PFSK-1 (cell line): ENCODE results near the gene LAMA3.

Source experiments
- FOXP2 ChIP-seq: optimal IDR thresholded peaks from 2 replicates; pipeline ENCODE3; 2011; ENCODE audit warnings: borderline replicate concordance, control low read depth, inconsistent platforms; ENCODE audit not compliant: insufficient read depth; ENCODE audit errors: extremely low read length, extremely low read depth
- POLR2AphosphoS5 ChIP-seq: IDR thresholded peaks from 2 replicates; pipeline ENCODE4 v1.6.1; 2012; ENCODE audit warnings: low read depth, mild to moderate bottlenecking, control low read depth, low read length, moderate library complexity
- SIN3A ChIP-seq: IDR thresholded peaks from 2 replicates; pipeline ENCODE4 v1.6.1; 2012; ENCODE audit warnings: mild to moderate bottlenecking, low read length, moderate library complexity, borderline replicate concordance; ENCODE audit not compliant: insufficient read depth
- TAF1 ChIP-seq: IDR thresholded peaks from 2 replicates; pipeline ENCODE4 v1.6.1; 2012; ENCODE audit warnings: low read length, control low read depth, borderline replicate concordance; ENCODE audit not compliant: insufficient read depth
- TF ChIP-seq, protein P1 (sequence below), 2 experiments: IDR thresholded peaks; 2 replicates each; pipeline versions ENCODE4 v1.6.1 to v1.8.0; 2011 to 2012; ENCODE audit warnings: low read depth in 2 of 2, low read length in 2 of 2, control low read depth in 1 of 2, inconsistent platforms in 1 of 2, mild to moderate bottlenecking in 1 of 2, moderate library complexity in 1 of 2; ENCODE audit not compliant: insufficient read depth in 1 of 2

Gene LAMA3

DNA sequence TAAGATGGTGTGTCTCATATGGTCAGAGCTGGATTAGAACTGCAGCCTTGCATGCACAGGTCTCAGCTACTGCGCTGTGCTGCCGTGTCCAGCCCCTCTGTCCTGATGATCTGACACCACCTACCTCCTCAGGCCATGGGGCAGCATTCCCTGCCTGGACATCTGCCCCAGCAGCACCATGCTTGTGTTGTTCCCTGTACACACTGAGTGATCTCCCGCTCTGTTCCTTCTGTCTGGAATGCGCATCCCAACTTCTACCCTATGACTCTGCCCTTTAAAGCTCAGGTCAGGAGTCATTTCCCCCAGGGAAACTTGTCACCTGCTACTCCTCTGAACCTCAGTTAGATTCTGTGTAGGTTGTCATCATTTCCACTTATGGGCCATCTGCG is 167.9 kb downstream of the LAMA3 start:
- no peak for TF ChIP-seq TAF1
- no peak for TF ChIP-seq FOXP2
- TF ChIP-seq POLR2AphosphoS5 = no peak
- TF ChIP-seq SIN3A = no peak
- TF ChIP-seq, protein P1, sequence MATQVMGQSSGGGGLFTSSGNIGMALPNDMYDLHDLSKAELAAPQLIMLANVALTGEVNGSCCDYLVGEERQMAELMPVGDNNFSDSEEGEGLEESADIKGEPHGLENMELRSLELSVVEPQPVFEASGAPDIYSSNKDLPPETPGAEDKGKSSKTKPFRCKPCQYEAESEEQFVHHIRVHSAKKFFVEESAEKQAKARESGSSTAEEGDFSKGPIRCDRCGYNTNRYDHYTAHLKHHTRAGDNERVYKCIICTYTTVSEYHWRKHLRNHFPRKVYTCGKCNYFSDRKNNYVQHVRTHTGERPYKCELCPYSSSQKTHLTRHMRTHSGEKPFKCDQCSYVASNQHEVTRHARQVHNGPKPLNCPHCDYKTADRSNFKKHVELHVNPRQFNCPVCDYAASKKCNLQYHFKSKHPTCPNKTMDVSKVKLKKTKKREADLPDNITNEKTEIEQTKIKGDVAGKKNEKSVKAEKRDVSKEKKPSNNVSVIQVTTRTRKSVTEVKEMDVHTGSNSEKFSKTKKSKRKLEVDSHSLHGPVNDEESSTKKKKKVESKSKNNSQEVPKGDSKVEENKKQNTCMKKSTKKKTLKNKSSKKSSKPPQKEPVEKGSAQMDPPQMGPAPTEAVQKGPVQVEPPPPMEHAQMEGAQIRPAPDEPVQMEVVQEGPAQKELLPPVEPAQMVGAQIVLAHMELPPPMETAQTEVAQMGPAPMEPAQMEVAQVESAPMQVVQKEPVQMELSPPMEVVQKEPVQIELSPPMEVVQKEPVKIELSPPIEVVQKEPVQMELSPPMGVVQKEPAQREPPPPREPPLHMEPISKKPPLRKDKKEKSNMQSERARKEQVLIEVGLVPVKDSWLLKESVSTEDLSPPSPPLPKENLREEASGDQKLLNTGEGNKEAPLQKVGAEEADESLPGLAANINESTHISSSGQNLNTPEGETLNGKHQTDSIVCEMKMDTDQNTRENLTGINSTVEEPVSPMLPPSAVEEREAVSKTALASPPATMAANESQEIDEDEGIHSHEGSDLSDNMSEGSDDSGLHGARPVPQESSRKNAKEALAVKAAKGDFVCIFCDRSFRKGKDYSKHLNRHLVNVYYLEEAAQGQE (IDR thresholded peaks at IDR 0.05; ENCODE audit: insufficient read depth in 1 of 2, low read depth in 2 of 2, low read length in 2 of 2) = no peak

DNA sequence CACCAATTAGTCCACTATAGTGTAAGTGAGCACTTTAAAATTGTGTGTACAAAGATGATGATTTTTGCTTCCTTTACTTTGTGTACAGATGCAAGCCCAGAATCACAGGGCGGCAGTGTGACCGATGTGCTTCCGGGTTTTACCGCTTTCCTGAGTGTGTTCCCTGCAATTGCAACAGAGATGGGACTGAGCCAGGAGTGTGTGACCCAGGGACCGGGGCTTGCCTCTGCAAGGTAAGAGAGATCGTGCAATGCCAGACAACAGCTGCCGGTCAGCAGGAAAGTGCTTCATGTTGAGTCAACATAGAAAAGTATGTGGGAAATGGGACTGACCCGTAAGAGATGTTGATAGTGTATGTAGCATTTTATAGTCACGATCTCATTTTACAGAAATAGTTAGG is 168.5 kb downstream of the LAMA3 start:
- TF ChIP-seq, protein P1 (IDR thresholded peaks at IDR 0.05; ENCODE audit: insufficient read depth in 1 of 2, low read depth in 2 of 2, low read length in 2 of 2) = no peak
- TF ChIP-seq SIN3A (no peak), TAF1 (no peak), FOXP2 (no peak), POLR2AphosphoS5 (no peak)

DNA sequence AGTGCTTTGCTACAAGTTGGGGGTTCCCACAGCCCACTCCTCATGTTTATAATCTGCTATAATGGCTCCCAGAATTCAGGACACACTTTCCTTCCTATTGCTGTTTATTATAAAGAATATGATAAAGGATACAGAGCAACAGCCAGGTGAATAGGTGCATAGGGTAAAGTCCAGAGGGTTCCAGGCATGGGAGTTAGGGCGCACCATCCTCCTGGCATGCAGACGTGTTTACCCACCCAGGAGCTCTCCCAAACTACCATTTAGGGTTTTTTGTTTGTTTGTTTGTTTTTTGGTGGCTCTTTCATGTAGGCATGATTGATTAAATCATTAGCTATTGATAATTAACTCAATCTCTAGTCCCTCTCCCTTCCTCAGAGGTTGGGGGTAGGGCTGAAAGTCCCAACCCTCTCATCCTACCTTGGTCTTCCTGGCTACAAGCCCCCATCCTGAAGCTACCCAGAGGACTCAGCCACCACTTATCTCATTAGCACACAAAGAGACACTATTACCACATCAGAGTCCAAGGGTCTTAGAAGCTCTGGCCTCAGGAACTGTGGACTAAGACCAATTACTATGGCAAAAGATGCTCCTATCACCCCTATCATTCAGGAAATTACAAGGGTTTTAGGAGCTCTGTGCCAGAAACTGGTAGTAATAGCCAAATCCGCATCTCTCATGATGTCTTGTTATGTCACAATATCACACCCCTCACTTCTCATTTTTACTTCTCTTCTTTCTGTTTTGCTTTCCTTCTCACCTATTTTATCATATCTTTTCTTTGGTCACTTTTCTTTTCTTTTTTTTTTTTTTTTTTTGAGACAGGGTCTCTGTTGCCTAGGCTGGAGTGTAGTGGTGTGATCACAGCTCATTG is 170.4 kb downstream of the LAMA3 start:
- no peak for TF ChIP-seq SIN3A
- TF ChIP-seq, protein P1 (IDR thresholded peaks at IDR 0.05; ENCODE audit: insufficient read depth in 1 of 2, low read depth in 2 of 2, low read length in 2 of 2) = no peak
- TF ChIP-seq POLR2AphosphoS5 = no peak
- no peak for TF ChIP-seq TAF1
- no peak for TF ChIP-seq FOXP2

DNA sequence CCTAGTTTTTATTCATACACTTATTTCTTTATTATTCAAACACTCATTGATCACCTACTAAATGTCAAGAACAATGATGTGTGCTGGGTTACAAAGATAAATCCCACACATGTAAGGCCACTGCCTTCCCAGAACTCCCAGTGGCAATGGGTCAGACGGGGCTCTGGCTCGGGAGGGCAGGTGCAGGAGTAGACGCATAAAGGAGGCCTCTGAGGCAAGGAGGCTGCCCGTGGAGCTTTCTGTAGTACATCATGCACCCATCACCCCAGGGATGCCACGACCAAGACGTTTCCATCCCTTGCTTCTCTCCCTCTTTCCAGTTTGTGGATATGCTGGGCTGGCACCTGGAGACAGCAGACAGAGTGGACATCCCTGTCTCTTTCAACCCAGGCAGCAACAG is 172.1 kb downstream of the LAMA3 start:
- TF ChIP-seq SIN3A (no peak), TAF1 (no peak), FOXP2 (no peak), POLR2AphosphoS5 (no peak)
- TF ChIP-seq, protein P1 (IDR thresholded peaks at IDR 0.05; ENCODE audit: insufficient read depth in 1 of 2, low read depth in 2 of 2, low read length in 2 of 2) = no peak
